KMS-11 (cell line): ENCODE data around the gene RNF128.
"Not testable (repeated sequence)": the region's sequence is repeated elsewhere in the genome, so short reads cannot be mapped to it uniquely, and the experiment has no call there.

Source experiments
- H2AFZ ChIP-seq: fragments of 200-600 bp; sonication (generic); 2 replicates; pipeline ENCODE4 v1.6.1; 2016; ENCODE audit warnings: antibody characterized with exemption, mixed run types, low read depth
- H3K27ac ChIP-seq: fragments of 200-600 bp; sonication (generic); 2 replicates; pipeline ENCODE4 v1.6.1; 2016; ENCODE audit warnings: mild to moderate bottlenecking, mixed run types
- H3K27me3 ChIP-seq: fragments of 200-600 bp; sonication (generic); 2 replicates; pipeline ENCODE4 v1.6.1; 2017; ENCODE audit warnings: mild to moderate bottlenecking, low read depth, mixed run types, moderate library complexity; ENCODE audit not compliant: insufficient read depth
- H3K36me3 ChIP-seq: fragments of 200-600 bp; sonication (generic); 2 replicates; pipeline ENCODE4 v1.6.1; 2017; ENCODE audit warnings: mild to moderate bottlenecking, mixed run types; ENCODE audit not compliant: insufficient read depth
- H3K4me1 ChIP-seq: fragments of 200-600 bp; sonication (generic); 2 replicates; pipeline ENCODE4 v1.6.1; 2016; ENCODE audit warnings: mild to moderate bottlenecking, low read depth, mixed run types; ENCODE audit not compliant: poor library complexity, severe bottlenecking
- H3K4me2 ChIP-seq: fragments of 200-600 bp; sonication (generic); 2 replicates; pipeline ENCODE4 v1.7.0; 2016; ENCODE audit warnings: mild to moderate bottlenecking, mixed run types
- H3K4me3 ChIP-seq: fragments of 200-600 bp; sonication (generic); IDR thresholded peaks from 2 replicates; pipeline ENCODE4 v1.6.1; 2017; ENCODE audit warnings: low read depth, low read length, mixed read lengths; ENCODE audit not compliant: insufficient read depth
- H3K79me2 ChIP-seq: fragments of 200-600 bp; sonication (generic); 2 replicates; pipeline ENCODE4 v1.6.1; 2016; ENCODE audit warnings: low read depth, mixed run types; ENCODE audit not compliant: insufficient read depth
- H3K9ac ChIP-seq: fragments of 200-600 bp; sonication (generic); 2 replicates; pipeline ENCODE4 v1.6.1; 2016; ENCODE audit warnings: mild to moderate bottlenecking, mixed run types
- H4K20me1 ChIP-seq: fragments of 200-600 bp; sonication (generic); 2 replicates; pipeline ENCODE4 v1.6.1; 2016; ENCODE audit warnings: mild to moderate bottlenecking, mixed run types; ENCODE audit not compliant: insufficient read depth
- TF ChIP-seq, protein P1 (sequence below): fragments of 200-600 bp; sonication (generic); conservative IDR thresholded peaks from 2 replicates; pipeline ENCODE4 v1.6.1; 2017; ENCODE audit warnings: low read depth, mild to moderate bottlenecking, antibody characterized with exemption, low read length, moderate library complexity, mixed read lengths

RNF128 gene

GRCh38 chrX:106752101-106752678, 25.7 kb downstream of the RNF128 start:
- H3K4me1 ChIP-seq: no peaks in the 10 kb centered on the region
- TF ChIP-seq, protein P1, sequence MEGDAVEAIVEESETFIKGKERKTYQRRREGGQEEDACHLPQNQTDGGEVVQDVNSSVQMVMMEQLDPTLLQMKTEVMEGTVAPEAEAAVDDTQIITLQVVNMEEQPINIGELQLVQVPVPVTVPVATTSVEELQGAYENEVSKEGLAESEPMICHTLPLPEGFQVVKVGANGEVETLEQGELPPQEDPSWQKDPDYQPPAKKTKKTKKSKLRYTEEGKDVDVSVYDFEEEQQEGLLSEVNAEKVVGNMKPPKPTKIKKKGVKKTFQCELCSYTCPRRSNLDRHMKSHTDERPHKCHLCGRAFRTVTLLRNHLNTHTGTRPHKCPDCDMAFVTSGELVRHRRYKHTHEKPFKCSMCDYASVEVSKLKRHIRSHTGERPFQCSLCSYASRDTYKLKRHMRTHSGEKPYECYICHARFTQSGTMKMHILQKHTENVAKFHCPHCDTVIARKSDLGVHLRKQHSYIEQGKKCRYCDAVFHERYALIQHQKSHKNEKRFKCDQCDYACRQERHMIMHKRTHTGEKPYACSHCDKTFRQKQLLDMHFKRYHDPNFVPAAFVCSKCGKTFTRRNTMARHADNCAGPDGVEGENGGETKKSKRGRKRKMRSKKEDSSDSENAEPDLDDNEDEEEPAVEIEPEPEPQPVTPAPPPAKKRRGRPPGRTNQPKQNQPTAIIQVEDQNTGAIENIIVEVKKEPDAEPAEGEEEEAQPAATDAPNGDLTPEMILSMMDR: no peak
- no peak overlapping the region for H2AFZ ChIP-seq

DNA sequence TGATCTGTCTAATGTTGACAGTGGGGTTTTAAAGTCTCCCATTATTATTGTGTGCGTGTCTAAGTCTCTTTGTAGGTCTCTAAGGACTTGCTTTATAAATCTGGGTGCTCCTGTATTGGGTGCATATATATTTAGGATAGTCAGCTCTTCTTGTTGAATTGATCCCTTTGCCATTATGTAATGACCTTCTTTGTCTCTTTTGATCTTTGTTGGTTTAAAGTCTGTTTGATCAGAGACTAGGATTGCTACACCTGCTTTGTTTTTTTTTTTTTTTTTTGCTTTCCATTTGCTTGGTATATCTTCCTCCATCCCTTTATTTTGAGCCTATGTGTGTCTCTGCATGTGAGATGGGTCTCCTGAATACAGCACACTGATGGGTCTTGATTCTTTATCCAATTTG, 42.8 kb downstream of the RNF128 start:
- not testable (repeated sequence) for H3K27ac ChIP-seq, H3K4me3 ChIP-seq, H2AFZ ChIP-seq, H3K27me3 ChIP-seq, H3K9ac ChIP-seq, H3K79me2 ChIP-seq, H3K4me2 ChIP-seq, H3K4me1 ChIP-seq, H3K36me3 ChIP-seq, H4K20me1 ChIP-seq

More at GRCh38 chrX:106752101-106752678, 25.7 kb downstream of the RNF128 start:
- H3K27me3 ChIP-seq: no peaks in the 10 kb centered on the region
- H3K9ac ChIP-seq: no peak overlapping the region
- H3K36me3 ChIP-seq: no peaks in the 10 kb centered on the region
- H3K4me2 ChIP-seq: no peak overlapping the region
- H4K20me1 ChIP-seq: no peaks in the 10 kb centered on the region
- no peaks in the 10 kb centered on the region for H3K79me2 ChIP-seq
- H3K4me3 ChIP-seq: no peak overlapping the region
- H3K27ac ChIP-seq: no peak overlapping the region

GRCh38 chrX:106774981-106775380, 48.5 kb downstream of the RNF128 start:
- Histone ChIP-seq H3K4me3 (no peak overlapping the region), H2AFZ (no peak overlapping the region), H3K4me2 (no peak overlapping the region), H3K27me3 (no peaks in the 10 kb centered on the region), H3K9ac (no peak overlapping the region), H3K4me1 (no peaks in the 10 kb centered on the region), H3K79me2 (no peaks in the 10 kb centered on the region), H3K36me3 (no peaks in the 10 kb centered on the region), H4K20me1 (no peaks in the 10 kb centered on the region), H3K27ac (no peak overlapping the region)
- TF ChIP-seq, protein P1: no peak

GRCh38 chrX:106780264-106780663, 53.8 kb downstream of the RNF128 start:
- H3K27ac ChIP-seq: no peak overlapping the region
- H3K27me3 ChIP-seq: no peaks in the 10 kb centered on the region
- no peaks in the 10 kb centered on the region for H3K79me2 ChIP-seq
- H3K4me1 ChIP-seq: no peaks in the 10 kb centered on the region
- no peak overlapping the region for H3K4me3 ChIP-seq
- H3K4me2 ChIP-seq: no peak overlapping the region
- TF ChIP-seq, protein P1: no peak
- H4K20me1 ChIP-seq: no peaks in the 10 kb centered on the region
- H3K36me3 ChIP-seq: no peaks in the 10 kb centered on the region
- H2AFZ ChIP-seq: no peak overlapping the region
- H3K9ac ChIP-seq: no peak overlapping the region

- Histone ChIP-seq H3K4me2 (no peak overlapping the region), H3K27ac (no peak overlapping the region), H3K4me1 (no peaks in the 10 kb centered on the region), H3K4me3 (no peak overlapping the region), H3K36me3 (no peaks in the 10 kb centered on the region), H3K79me2 (no peaks in the 10 kb centered on the region), H4K20me1 (no peaks in the 10 kb centered on the region), H2AFZ (no peak overlapping the region), H3K27me3 (no peaks in the 10 kb centered on the region), H3K9ac (no peak overlapping the region)
- TF ChIP-seq, protein P1: no peak
These were observed 54.3 kb downstream of the RNF128 start for GRCh38 chrX:106780664-106781377.
